Endothelial cell (in vitro differentiated cells): ENCODE data around the gene MCM6. TPM values are rescaled to one million over a fixed set of nuclear protein-coding genes. Genes with fewer than 3 reads are reported as not detected.

Source experiments
- DNase-seq: peaks from one replicate; pipeline ENCODE4 v3.0.0; 2021; ENCODE audit warnings: low spot score
- H3K27ac Mint-ChIP-seq: one replicate; pipeline ENCODE4 v1.8.0; 2021; ENCODE audit warnings: mixed read lengths, inconsistent platforms; ENCODE audit not compliant: unreplicated experiment
- H3K27me3 Mint-ChIP-seq: one replicate; pipeline ENCODE4 v1.8.0; 2021; ENCODE audit warnings: mild to moderate bottlenecking, moderate library complexity, mixed read lengths, inconsistent platforms; ENCODE audit not compliant: unreplicated experiment
- H3K36me3 Mint-ChIP-seq: one replicate; pipeline ENCODE4 v1.8.0; 2021; ENCODE audit warnings: mild to moderate bottlenecking, low read depth, mixed read lengths, inconsistent platforms; ENCODE audit not compliant: unreplicated experiment
- H3K4me1 Mint-ChIP-seq: one replicate; pipeline ENCODE4 v1.8.0; 2021; ENCODE audit warnings: mild to moderate bottlenecking, mixed read lengths, inconsistent platforms; ENCODE audit not compliant: unreplicated experiment
- H3K4me3 Mint-ChIP-seq: one replicate; pipeline ENCODE4 v1.8.0; 2021; ENCODE audit warnings: mild to moderate bottlenecking, mixed read lengths, inconsistent platforms; ENCODE audit not compliant: unreplicated experiment
- H3K9me3 Mint-ChIP-seq: one replicate; pipeline ENCODE4 v1.8.0; 2021; ENCODE audit warnings: mixed read lengths, inconsistent platforms; ENCODE audit not compliant: unreplicated experiment
- total RNA-seq: library from RNA; stranded (reverse); fragmentation: NEBNext Ultra II Directional; extraction: Animal tissue kit (Norgen Biotek cat#: 25700); gene quantifications from one replicate; pipeline ENCODE4 v1.2.1, GENCODE V29; 2021; ENCODE audit not compliant: unreplicated experiment
- TF ChIP-seq, protein P1 (sequence below): fragments of 200-600 bp; sonication (generic); IDR thresholded peaks from one replicate; pipeline ENCODE4 v1.5.0; 2021; ENCODE audit warnings: antibody characterized with exemption; ENCODE audit not compliant: unreplicated experiment

MCM6 gene
- total RNA-seq, 1 donor from 2014 or later = 27.2 TPM

DNA sequence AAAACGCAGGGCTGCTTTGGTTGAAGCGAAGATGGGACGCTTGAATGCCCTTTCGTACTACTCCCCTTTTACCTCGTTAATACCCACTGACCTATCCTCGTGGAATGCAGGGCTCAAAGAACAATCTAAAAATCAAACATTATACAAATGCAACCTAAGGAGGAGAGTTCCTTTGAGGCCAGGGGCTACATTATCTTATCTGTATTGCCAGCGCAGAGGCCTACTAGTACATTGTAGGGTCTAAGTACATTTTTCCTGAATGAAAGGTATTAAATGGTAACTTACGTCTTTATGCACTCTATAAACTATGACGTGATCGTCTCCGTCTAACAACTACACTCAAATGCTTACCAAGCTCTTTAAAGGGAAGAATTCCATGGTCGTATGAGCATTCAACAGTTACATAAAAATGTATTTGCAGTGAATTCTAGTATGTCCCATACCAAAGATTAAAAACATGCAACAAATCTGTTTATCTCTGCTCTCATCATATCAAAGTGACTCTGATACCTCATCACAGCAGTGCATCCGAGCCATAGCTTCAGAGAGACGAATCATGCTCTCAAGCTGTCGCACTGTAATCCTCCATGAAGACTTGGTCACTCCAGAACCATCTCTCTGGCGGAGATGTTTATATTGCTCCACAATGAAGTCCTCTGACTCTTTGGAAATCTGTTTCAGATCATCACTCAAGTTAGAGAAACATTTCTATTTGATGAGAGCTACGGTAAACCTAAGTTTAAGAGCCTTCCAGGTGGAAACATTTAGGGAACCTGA, 25.2 kb downstream of the MCM6 start:
- H3K27me3 Mint-ChIP-seq = no peaks in the 10 kb centered on the region
- no peak overlapping the region for H3K4me3 Mint-ChIP-seq
- TF ChIP-seq, protein P1, sequence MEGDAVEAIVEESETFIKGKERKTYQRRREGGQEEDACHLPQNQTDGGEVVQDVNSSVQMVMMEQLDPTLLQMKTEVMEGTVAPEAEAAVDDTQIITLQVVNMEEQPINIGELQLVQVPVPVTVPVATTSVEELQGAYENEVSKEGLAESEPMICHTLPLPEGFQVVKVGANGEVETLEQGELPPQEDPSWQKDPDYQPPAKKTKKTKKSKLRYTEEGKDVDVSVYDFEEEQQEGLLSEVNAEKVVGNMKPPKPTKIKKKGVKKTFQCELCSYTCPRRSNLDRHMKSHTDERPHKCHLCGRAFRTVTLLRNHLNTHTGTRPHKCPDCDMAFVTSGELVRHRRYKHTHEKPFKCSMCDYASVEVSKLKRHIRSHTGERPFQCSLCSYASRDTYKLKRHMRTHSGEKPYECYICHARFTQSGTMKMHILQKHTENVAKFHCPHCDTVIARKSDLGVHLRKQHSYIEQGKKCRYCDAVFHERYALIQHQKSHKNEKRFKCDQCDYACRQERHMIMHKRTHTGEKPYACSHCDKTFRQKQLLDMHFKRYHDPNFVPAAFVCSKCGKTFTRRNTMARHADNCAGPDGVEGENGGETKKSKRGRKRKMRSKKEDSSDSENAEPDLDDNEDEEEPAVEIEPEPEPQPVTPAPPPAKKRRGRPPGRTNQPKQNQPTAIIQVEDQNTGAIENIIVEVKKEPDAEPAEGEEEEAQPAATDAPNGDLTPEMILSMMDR = no peak
- H3K9me3 Mint-ChIP-seq = no peaks in the 10 kb centered on the region
- H3K27ac Mint-ChIP-seq = no peak overlapping the region
- H3K36me3 Mint-ChIP-seq = peaks cover 11% of the 10 kb centered on the region
- DNase-seq = no peak
- no peaks in the 10 kb centered on the region for H3K4me1 Mint-ChIP-seq

DNA sequence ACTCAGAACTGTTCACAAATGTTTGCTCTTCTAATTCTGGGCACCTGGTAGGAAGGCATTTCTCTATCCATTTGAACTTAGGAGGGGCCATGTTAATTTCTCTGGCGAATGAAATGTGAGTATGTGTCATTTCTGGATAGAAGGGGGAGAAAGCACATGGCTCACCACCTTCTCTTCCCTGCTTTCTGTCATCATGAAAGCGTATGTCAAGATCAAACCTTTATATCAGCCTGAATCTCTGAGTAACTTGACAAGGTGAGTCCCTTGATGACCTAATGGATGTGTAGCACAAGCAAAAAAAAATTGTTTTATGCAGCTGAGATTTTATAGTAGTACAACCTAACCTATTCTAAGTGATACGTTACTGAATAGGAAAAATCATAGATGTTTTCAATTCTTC, 27.2 kb downstream of the MCM6 start:
- Mint-ChIP-seq H3K9me3 (no peaks in the 10 kb centered on the region), H3K4me3 (no peak overlapping the region), H3K4me1 (no peaks in the 10 kb centered on the region), H3K27ac (no peak overlapping the region), H3K36me3 (peaks cover 9% of the 10 kb centered on the region), H3K27me3 (no peaks in the 10 kb centered on the region)
- TF ChIP-seq, protein P1 = no peak
- DNase-seq = no peak

DNA sequence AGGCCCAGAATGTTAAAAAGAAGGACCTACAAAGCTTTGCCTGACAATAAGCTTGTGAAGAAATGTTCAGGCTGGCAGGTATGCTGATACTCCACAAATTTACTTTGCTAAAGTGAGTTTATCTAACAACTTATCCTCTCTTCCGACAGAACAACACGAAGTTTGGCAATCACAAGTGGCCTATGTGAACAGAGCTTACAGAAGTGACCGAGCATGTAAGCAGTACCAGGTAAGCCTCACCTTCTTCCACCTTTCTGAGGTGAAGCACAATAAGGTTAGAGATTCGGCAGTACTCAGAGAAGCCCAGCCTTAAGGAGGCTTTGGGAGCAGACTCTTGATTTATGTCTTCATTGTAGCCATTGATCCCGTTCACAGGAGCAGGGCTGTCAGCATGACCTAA, 30.2 kb downstream of the MCM6 start:
- Mint-ChIP-seq H3K4me1 (peaks cover under 1% of the 10 kb centered on the region), H3K27me3 (no peaks in the 10 kb centered on the region), H3K9me3 (no peaks in the 10 kb centered on the region), H3K36me3 (peaks cover 5% of the 10 kb centered on the region), H3K4me3 (no peak overlapping the region), H3K27ac (no peak overlapping the region)
- no peak for DNase-seq
- TF ChIP-seq, protein P1 = no peak

DNA sequence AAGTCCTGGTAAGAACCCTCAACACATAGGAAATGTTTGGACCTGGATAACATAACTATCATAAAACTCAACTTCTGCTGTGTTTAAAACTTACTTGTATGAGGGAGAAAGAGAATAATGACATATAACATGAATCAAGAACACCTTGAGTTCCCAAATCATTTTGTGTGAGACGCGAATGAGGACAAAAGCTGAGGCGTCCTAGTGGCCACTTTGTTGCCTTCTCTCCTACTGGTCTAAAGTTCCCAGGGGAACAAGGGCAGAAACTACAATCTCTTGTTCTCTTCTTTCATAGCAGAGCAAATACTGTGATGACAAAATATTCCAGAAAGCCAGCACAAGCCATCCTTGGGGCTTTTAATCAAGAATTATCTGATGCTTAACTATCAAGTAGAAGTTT, 31.0 kb downstream of the MCM6 start:
- TF ChIP-seq, protein P1 = no peak
- Mint-ChIP-seq H3K36me3 (peaks cover 5% of the 10 kb centered on the region), H3K27ac (no peak overlapping the region)

DNA sequence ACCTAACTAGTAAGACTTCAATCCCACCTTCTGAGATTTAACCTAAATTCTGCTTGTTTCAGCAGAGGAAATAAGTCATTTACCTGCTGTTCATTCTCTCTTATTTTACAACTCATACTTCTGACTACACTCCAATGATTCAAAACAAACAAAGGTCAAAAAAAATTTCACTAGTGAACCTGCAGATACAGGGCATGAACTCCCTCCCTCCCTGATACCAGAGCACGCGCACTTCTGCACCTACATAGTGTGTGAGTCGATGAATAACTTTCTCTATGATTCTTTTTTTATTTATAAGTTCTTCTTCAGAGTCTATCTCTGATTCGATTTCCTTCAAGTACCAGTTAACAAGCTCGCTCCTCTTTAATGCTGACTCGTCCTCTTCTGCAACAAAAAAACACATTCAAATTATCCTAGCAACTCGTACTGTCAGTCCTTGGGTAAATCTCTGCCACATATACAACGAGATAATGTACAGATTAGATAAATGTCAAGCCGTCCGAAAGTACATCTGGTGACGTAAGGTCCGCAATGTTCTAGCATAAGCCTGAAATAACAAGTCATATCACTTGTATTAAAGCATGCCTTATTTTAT, 31.8 kb downstream of the MCM6 start:
- H3K4me1 Mint-ChIP-seq = peaks cover 11% of the 10 kb centered on the region
- peaks cover 2% of the 10 kb centered on the region for H3K27me3 Mint-ChIP-seq
- TF ChIP-seq, protein P1 = no peak
- no peaks in the 10 kb centered on the region for H3K9me3 Mint-ChIP-seq
- no peak for DNase-seq
- no peak overlapping the region for H3K4me3 Mint-ChIP-seq
- no peak overlapping the region for H3K27ac Mint-ChIP-seq
- peaks cover 5% of the 10 kb centered on the region for H3K36me3 Mint-ChIP-seq

More for the DNA sequence above, 31.0 kb downstream of the MCM6 start:
- no peak overlapping the region for H3K4me3 Mint-ChIP-seq
- no peak for DNase-seq
- H3K27me3 Mint-ChIP-seq = no peaks in the 10 kb centered on the region
- H3K9me3 Mint-ChIP-seq = no peaks in the 10 kb centered on the region
- peaks cover 7% of the 10 kb centered on the region for H3K4me1 Mint-ChIP-seq
